Measurements from ENCODE around the gene ATP9A. TPM values are rescaled to one million over a fixed set of nuclear protein-coding genes. Genes with fewer than 3 reads are reported as not detected.
A peak's percentile ranks its signal among the peaks of the same experiment; 100 is the strongest.
"Not testable (repeated sequence)": the region's sequence is repeated elsewhere in the genome, so short reads cannot be mapped to it uniquely, and the experiment has no call there.

The ATP9A gene
- total RNA-seq, 1 experiment from 2014 or later, result 31.3 TPM

DNA sequence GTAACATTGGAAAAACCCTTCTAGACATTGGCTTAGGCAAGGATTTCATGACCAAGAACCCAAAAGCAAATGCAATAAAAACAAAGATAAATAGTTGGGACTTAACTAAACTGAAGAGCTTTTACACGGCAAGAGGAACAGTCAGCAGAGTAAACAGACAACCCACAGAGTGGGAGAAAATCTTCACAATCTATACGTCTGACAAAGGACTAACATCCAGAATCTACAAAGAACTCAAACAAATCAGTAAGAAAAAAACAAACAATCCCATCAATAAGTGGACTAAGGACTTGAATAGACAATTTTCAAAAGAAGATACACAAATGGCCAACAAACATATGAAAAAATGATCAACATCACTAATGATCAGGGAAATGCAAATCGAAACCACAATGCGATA, 45.9 kb downstream of the ATP9A start:
- POLR2A ChIA-PET (ENCODE audit: unreplicated experiment), result interaction anchor here (0.7 kb wide), 1 partner anchor 17 kb away, joined by 5 read pairs; no protein-coding TSS in a partner anchor
- H3K4me3 ChIP-seq (ENCODE audit: low read length); H3F3A ChIP-seq (ENCODE audit: low read length, unreplicated experiment); CTCF ChIA-PET; H3K79me2 ChIP-seq (ENCODE audit: low read length); intact Hi-C loops (cut with micrococcal nuclease); H4K20me1 ChIP-seq (ENCODE audit: low read length); H3K27me3 ChIP-seq (ENCODE audit: low read length); H2AFZ ChIP-seq (ENCODE audit: low read length); H3K36me3 ChIP-seq (ENCODE audit: low read depth, low read length); BruUV-seq (replicated peaks); ATAC-seq; H3K9me2 ChIP-seq (replicated peaks; ENCODE audit: low read length); H3K9me3 ChIP-seq (ENCODE audit: low read length): not testable (repeated sequence)
- H3K9ac ChIP-seq (ENCODE audit: low read length), result peak overlapping the region; percentile 14; the same call in 1 of the 2 replicates
- peak; percentile 45 for DNase-seq
- peaks cover 39% of the 10 kb centered on the region for H3K4me1 ChIP-seq (ENCODE audit: insufficient read depth, low read length)
- peak overlapping the region; percentile 80 for H3K27ac ChIP-seq (ENCODE audit: low read length)
- H3K4me2 ChIP-seq (ENCODE audit: low read length), result peak overlapping the region; percentile 24; the same call in 1 of the 2 replicates

DNA sequence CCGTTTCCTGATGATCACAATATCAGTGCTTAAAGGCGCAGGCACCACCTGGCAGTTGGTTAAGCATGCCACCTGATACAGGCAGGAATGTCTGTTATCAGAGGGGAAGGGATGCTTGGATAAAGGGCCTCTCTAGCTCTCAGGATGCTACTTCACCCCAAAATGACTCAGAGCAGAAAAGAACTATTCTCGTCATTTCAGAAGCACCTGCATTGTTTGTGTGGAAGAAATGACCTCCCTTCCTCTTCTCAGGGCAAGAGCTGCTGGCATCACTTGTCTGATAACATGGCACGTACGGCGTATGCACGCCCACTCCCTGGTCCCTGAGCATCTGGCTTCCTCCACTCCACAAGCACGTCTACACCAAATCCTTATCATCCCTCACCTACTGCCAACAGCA, 47.3 kb downstream of the ATP9A start:
- Histone ChIP-seq H3K9ac (ENCODE audit: low read length) (no peak overlapping the region), H3F3A (ENCODE audit: low read length, unreplicated experiment) (no peaks in the 10 kb centered on the region), H4K20me1 (ENCODE audit: low read length) (no peaks in the 10 kb centered on the region), H3K79me2 (ENCODE audit: low read length) (no peaks in the 10 kb centered on the region), H3K9me3 (ENCODE audit: low read length) (no peaks in the 10 kb centered on the region), H3K4me2 (ENCODE audit: low read length) (no peak overlapping the region), H2AFZ (ENCODE audit: low read length) (no peak overlapping the region), H3K4me3 (ENCODE audit: low read length) (no peak overlapping the region), H3K9me2 (replicated peaks; ENCODE audit: low read length) (no peaks in the 10 kb centered on the region), H3K4me1 (ENCODE audit: insufficient read depth, low read length) (peaks cover 31% of the 10 kb centered on the region), H3K36me3 (ENCODE audit: low read depth, low read length) (no peaks in the 10 kb centered on the region), H3K27ac (ENCODE audit: low read length) (peak overlapping the region; percentile 80), H3K27me3 (ENCODE audit: low read length) (no peaks in the 10 kb centered on the region)
- TF ChIP-seq EZH2 (IDR thresholded peaks at IDR 0.05; ENCODE audit: low read length, unreplicated experiment) (no peak), EZH2phosphoT487 (IDR thresholded peaks at IDR 0.05; ENCODE audit: borderline replicate concordance, low read length) (no peak)
- TF ChIP-seq, protein P1, sequence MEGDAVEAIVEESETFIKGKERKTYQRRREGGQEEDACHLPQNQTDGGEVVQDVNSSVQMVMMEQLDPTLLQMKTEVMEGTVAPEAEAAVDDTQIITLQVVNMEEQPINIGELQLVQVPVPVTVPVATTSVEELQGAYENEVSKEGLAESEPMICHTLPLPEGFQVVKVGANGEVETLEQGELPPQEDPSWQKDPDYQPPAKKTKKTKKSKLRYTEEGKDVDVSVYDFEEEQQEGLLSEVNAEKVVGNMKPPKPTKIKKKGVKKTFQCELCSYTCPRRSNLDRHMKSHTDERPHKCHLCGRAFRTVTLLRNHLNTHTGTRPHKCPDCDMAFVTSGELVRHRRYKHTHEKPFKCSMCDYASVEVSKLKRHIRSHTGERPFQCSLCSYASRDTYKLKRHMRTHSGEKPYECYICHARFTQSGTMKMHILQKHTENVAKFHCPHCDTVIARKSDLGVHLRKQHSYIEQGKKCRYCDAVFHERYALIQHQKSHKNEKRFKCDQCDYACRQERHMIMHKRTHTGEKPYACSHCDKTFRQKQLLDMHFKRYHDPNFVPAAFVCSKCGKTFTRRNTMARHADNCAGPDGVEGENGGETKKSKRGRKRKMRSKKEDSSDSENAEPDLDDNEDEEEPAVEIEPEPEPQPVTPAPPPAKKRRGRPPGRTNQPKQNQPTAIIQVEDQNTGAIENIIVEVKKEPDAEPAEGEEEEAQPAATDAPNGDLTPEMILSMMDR (conservative IDR thresholded peaks at IDR 0.05; ENCODE audit: low read depth, low read length), result no peak
- DNase-seq (no peak), ATAC-seq (no peak)
- ChIA-PET POLR2A (ENCODE audit: unreplicated experiment) (no interaction called here), CTCF (no interaction called here)
- no TSS peak for BruUV-seq (replicated peaks)
- intact Hi-C loops (cut with micrococcal nuclease), result no loop called here

DNA sequence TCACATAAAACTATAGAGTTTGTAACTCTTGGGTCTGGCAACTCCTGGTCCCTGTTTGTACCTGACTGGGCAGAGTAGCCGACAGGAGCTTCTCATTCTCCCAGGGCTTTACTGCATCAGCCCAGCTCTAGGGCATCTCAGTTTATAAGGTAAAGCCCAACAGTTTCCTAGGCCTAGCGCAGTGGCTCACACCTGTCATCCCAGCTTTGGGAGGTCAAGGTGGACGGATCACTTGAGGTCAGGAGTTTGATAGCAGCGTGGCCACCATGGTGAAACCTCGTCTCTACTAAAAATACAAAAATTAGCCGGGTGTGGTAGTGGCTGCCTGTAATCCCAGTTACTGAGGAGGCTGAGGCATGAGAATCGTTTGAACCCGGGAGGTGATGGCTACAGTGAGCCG, 47.8 kb downstream of the ATP9A start:
- no peak overlapping the region for H3K27ac ChIP-seq (ENCODE audit: low read length)
- H3K36me3 ChIP-seq (ENCODE audit: low read depth, low read length), result no peaks in the 10 kb centered on the region
- no peaks in the 10 kb centered on the region for H3K9me3 ChIP-seq (ENCODE audit: low read length)
- no peaks in the 10 kb centered on the region for H3K27me3 ChIP-seq (ENCODE audit: low read length)
- no peaks in the 10 kb centered on the region for H3F3A ChIP-seq (ENCODE audit: low read length, unreplicated experiment)
- ChIA-PET CTCF (no interaction called here), POLR2A (ENCODE audit: unreplicated experiment) (interaction anchor here (0.7 kb wide), 1 partner anchor 804 kb away, joined by 3 read pairs; no protein-coding TSS in a partner anchor)
- TF ChIP-seq, protein P1 (conservative IDR thresholded peaks at IDR 0.05; ENCODE audit: low read depth, low read length), result no peak
- TF ChIP-seq EZH2phosphoT487 (IDR thresholded peaks at IDR 0.05; ENCODE audit: borderline replicate concordance, low read length), result no peak
- no peak for TF ChIP-seq EZH2 (IDR thresholded peaks at IDR 0.05; ENCODE audit: low read length, unreplicated experiment)
- intact Hi-C loops (cut with micrococcal nuclease), result no loop called here
- H3K4me1 ChIP-seq (ENCODE audit: insufficient read depth, low read length), result peaks cover 27% of the 10 kb centered on the region
- H3K4me3 ChIP-seq (ENCODE audit: low read length), result no peak overlapping the region
- no peaks in the 10 kb centered on the region for H4K20me1 ChIP-seq (ENCODE audit: low read length)
- no peak overlapping the region for H2AFZ ChIP-seq (ENCODE audit: low read length)
- H3K9me2 ChIP-seq (replicated peaks; ENCODE audit: low read length), result no peaks in the 10 kb centered on the region
- BruUV-seq (replicated peaks), result no TSS peak
- no peaks in the 10 kb centered on the region for H3K79me2 ChIP-seq (ENCODE audit: low read length)
- DNase-seq (no peak), ATAC-seq (no peak)
- no peak overlapping the region for H3K4me2 ChIP-seq (ENCODE audit: low read length)
- H3K9ac ChIP-seq (ENCODE audit: low read length), result no peak overlapping the region

Measured in PC-3 (cell line).